ENCODE results near the gene ACADL. TPM values are rescaled to one million over a fixed set of nuclear protein-coding genes. Genes with fewer than 3 reads are reported as not detected.
"Not testable (repeated sequence)": the region's sequence is repeated elsewhere in the genome, so short reads cannot be mapped to it uniquely, and the experiment has no call there.

ACADL gene
- total and polyA plus RNA-seq, 5 donors from 2014 or later: not detected

GRCh38 chr2:210177769-210178168 is 47.5 kb downstream of the ACADL start:
- H3K4me3 Mint-ChIP-seq: no peak overlapping the region
- peaks cover 78% of the 10 kb centered on the region for H3K27me3 Mint-ChIP-seq
- no peaks in the 10 kb centered on the region for H3K36me3 Mint-ChIP-seq
- ATAC-seq (ENCODE audit: low read depth in 2 of 2): no peak
- Histone ChIP-seq H3K27ac (ENCODE audit: insufficient read depth, low read length, poor library complexity, severe bottlenecking) (no peak overlapping the region), H3K4me1 (ENCODE audit: control insufficient read depth, insufficient read depth, low read length, poor library complexity, severe bottlenecking) (peaks cover 2% of the 10 kb centered on the region), H3K27me3 (ENCODE audit: control insufficient read depth, insufficient read depth, low read length) (peaks cover 12% of the 10 kb centered on the region), H3K36me3 (ENCODE audit: control insufficient read depth, insufficient read depth, low read length) (no peaks in the 10 kb centered on the region), H3K4me3 (ENCODE audit: low read depth, low read length) (no peak overlapping the region), H3K9me3 (ENCODE audit: control insufficient read depth in 2 of 2, low read length in 2 of 2) (no peaks in the 10 kb centered on the region)
- DNase-seq: no peak
- H3K9me3 Mint-ChIP-seq: peaks cover 0 to 6% (median 0%) of the 10 kb centered on the region in 7 donors
- peaks cover 0 to 7% (median 4%) of the 10 kb centered on the region in 4 donors for H3K4me1 Mint-ChIP-seq
- H3K27ac Mint-ChIP-seq: no peak overlapping the region

GRCh38 chr2:210177115-210177514 is 48.1 kb downstream of the ACADL start:
- not testable (repeated sequence) for H3K36me3 ChIP-seq (ENCODE audit: control insufficient read depth, insufficient read depth, low read length); H3K4me1 ChIP-seq (ENCODE audit: control insufficient read depth, insufficient read depth, low read length, poor library complexity, severe bottlenecking); H3K27ac Mint-ChIP-seq; DNase-seq; H3K4me1 Mint-ChIP-seq; H3K36me3 Mint-ChIP-seq; ATAC-seq (ENCODE audit: low read depth in 2 of 2); H3K4me3 Mint-ChIP-seq; H3K27ac ChIP-seq (ENCODE audit: insufficient read depth, low read length, poor library complexity, severe bottlenecking); H3K9me3 ChIP-seq (ENCODE audit: control insufficient read depth in 2 of 2, low read length in 2 of 2); H3K4me3 ChIP-seq (ENCODE audit: low read depth, low read length); H3K9me3 Mint-ChIP-seq
- H3K27me3 Mint-ChIP-seq: peaks cover 74% of the 10 kb centered on the region
- H3K27me3 ChIP-seq (ENCODE audit: control insufficient read depth, insufficient read depth, low read length): peaks cover 12% of the 10 kb centered on the region

GRCh38 chr2:210174086-210174485 is 51.2 kb downstream of the ACADL start:
- H3K27ac ChIP-seq (ENCODE audit: insufficient read depth, low read length, poor library complexity, severe bottlenecking): no peak overlapping the region
- Mint-ChIP-seq H3K4me3 (no peak overlapping the region), H3K27ac (no peak overlapping the region), H3K27me3 (peaks cover 61% of the 10 kb centered on the region), H3K36me3 (no peaks in the 10 kb centered on the region), H3K9me3 (no peaks in the 10 kb centered on the region), H3K4me1 (peaks cover 7 to 22% (median 16%) of the 10 kb centered on the region in 4 donors)
- peaks cover 16% of the 10 kb centered on the region for H3K4me1 ChIP-seq (ENCODE audit: control insufficient read depth, insufficient read depth, low read length, poor library complexity, severe bottlenecking)
- no peaks in the 10 kb centered on the region for H3K36me3 ChIP-seq (ENCODE audit: control insufficient read depth, insufficient read depth, low read length)
- peaks cover 7% of the 10 kb centered on the region for H3K27me3 ChIP-seq (ENCODE audit: control insufficient read depth, insufficient read depth, low read length)
- no peak overlapping the region for H3K4me3 ChIP-seq (ENCODE audit: low read depth, low read length)
- no peaks in the 10 kb centered on the region for H3K9me3 ChIP-seq (ENCODE audit: control insufficient read depth in 2 of 2, low read length in 2 of 2)
- ATAC-seq (ENCODE audit: low read depth in 2 of 2) (no peak), DNase-seq (no peak)

- H3K27ac Mint-ChIP-seq: peak overlapping the region; percentile 91 to 95 (median 92)
- ATAC-seq (ENCODE audit: low read depth in 2 of 2): no peak
These were observed 53.0 kb downstream of the ACADL start for GRCh38 chr2:210172219-210172575.

GRCh38 chr2:210171309-210172218 is 53.7 kb downstream of the ACADL start, which contains the start of gene KANSL1L:
KANSL1L (minus strand) TSS chr2:210171409; CDS start chr2:210154582, 16,827 bp downstream.
- peak within 1 kb of the TSS; percentile 96 to 99 (median 98) for H3K4me3 Mint-ChIP-seq
- no peaks in the 10 kb centered on the region for H3K9me3 Mint-ChIP-seq
- peak; percentile 87 for ATAC-seq (ENCODE audit: low read depth in 2 of 2)
- H3K27ac ChIP-seq (ENCODE audit: insufficient read depth, low read length, poor library complexity, severe bottlenecking): peak within 1 kb of the TSS; percentile 92
- peaks cover 21 to 36% (median 23%) of the 10 kb centered on the region in 4 donors for H3K4me1 Mint-ChIP-seq
- peak within 1 kb of the TSS; percentile 98 for H3K27ac Mint-ChIP-seq
- peak within 1 kb of the TSS; percentile 98 for H3K4me3 ChIP-seq (ENCODE audit: low read depth, low read length)
- DNase-seq: peak; percentile 93 to 95 (median 94)
- H3K9me3 ChIP-seq (ENCODE audit: control insufficient read depth in 2 of 2, low read length in 2 of 2): no peaks in the 10 kb centered on the region
- no peaks in the 10 kb centered on the region for H3K36me3 ChIP-seq (ENCODE audit: control insufficient read depth, insufficient read depth, low read length)
- no peaks in the 10 kb centered on the region for H3K27me3 ChIP-seq (ENCODE audit: control insufficient read depth, insufficient read depth, low read length)
- H3K27me3 Mint-ChIP-seq: peaks cover 39% of the 10 kb centered on the region
- H3K4me1 ChIP-seq (ENCODE audit: control insufficient read depth, insufficient read depth, low read length, poor library complexity, severe bottlenecking): peaks cover 22% of the 10 kb centered on the region
- no peaks in the 10 kb centered on the region for H3K36me3 Mint-ChIP-seq

More at GRCh38 chr2:210172219-210172575, 53.0 kb downstream of the ACADL start:
- no peaks in the 10 kb centered on the region for H3K9me3 ChIP-seq (ENCODE audit: control insufficient read depth in 2 of 2, low read length in 2 of 2)
- H3K27ac ChIP-seq (ENCODE audit: insufficient read depth, low read length, poor library complexity, severe bottlenecking): peak overlapping the region; percentile 69
- no peak for DNase-seq
- H3K27me3 ChIP-seq (ENCODE audit: control insufficient read depth, insufficient read depth, low read length): no peaks in the 10 kb centered on the region
- Mint-ChIP-seq H3K36me3 (no peaks in the 10 kb centered on the region), H3K4me1 (peaks cover 19 to 36% (median 23%) of the 10 kb centered on the region in 4 donors), H3K9me3 (no peaks in the 10 kb centered on the region), H3K4me3 (peak overlapping the region; percentile 93 to 99 (median 94)), H3K27me3 (peaks cover 46% of the 10 kb centered on the region)
- no peaks in the 10 kb centered on the region for H3K36me3 ChIP-seq (ENCODE audit: control insufficient read depth, insufficient read depth, low read length)
- peaks cover 22% of the 10 kb centered on the region for H3K4me1 ChIP-seq (ENCODE audit: control insufficient read depth, insufficient read depth, low read length, poor library complexity, severe bottlenecking)
- peak overlapping the region; percentile 66 for H3K4me3 ChIP-seq (ENCODE audit: low read depth, low read length)

GRCh38 chr2:210170446-210171303 is 54.6 kb downstream of the ACADL start:
- peak overlapping the region; percentile 98 for H3K27ac Mint-ChIP-seq

GRCh38 chr2:210170196-210170445 is 55.1 kb downstream of the ACADL start:
- peak overlapping the region; percentile 96 to 99 (median 98) for H3K4me3 Mint-ChIP-seq
- DNase-seq: no peak
- peak overlapping the region; percentile 98 for H3K27ac Mint-ChIP-seq
- no peaks in the 10 kb centered on the region for H3K36me3 ChIP-seq (ENCODE audit: control insufficient read depth, insufficient read depth, low read length)
- peak overlapping the region; percentile 98 for H3K4me3 ChIP-seq (ENCODE audit: low read depth, low read length)
- peaks cover 23 to 36% (median 28%) of the 10 kb centered on the region in 4 donors for H3K4me1 Mint-ChIP-seq
- peaks cover 22% of the 10 kb centered on the region for H3K4me1 ChIP-seq (ENCODE audit: control insufficient read depth, insufficient read depth, low read length, poor library complexity, severe bottlenecking)
- H3K9me3 Mint-ChIP-seq: no peaks in the 10 kb centered on the region
- no peaks in the 10 kb centered on the region for H3K27me3 ChIP-seq (ENCODE audit: control insufficient read depth, insufficient read depth, low read length)
- H3K27me3 Mint-ChIP-seq: peaks cover 25% of the 10 kb centered on the region
- H3K9me3 ChIP-seq (ENCODE audit: control insufficient read depth in 2 of 2, low read length in 2 of 2): no peaks in the 10 kb centered on the region
- no peak for ATAC-seq (ENCODE audit: low read depth in 2 of 2)
- H3K36me3 Mint-ChIP-seq: no peaks in the 10 kb centered on the region
- peak overlapping the region; percentile 92 for H3K27ac ChIP-seq (ENCODE audit: insufficient read depth, low read length, poor library complexity, severe bottlenecking)

More at GRCh38 chr2:210170446-210171303, 54.6 kb downstream of the ACADL start:
- Mint-ChIP-seq H3K36me3 (no peaks in the 10 kb centered on the region), H3K9me3 (no peaks in the 10 kb centered on the region), H3K4me3 (peak overlapping the region; percentile 96 to 99 (median 98)), H3K4me1 (peaks cover 23 to 36% (median 27%) of the 10 kb centered on the region in 4 donors), H3K27me3 (peaks cover 31% of the 10 kb centered on the region)
- peak; percentile 73 to 76 for ATAC-seq (ENCODE audit: low read depth in 2 of 2)
- peak overlapping the region; percentile 92 for H3K27ac ChIP-seq (ENCODE audit: insufficient read depth, low read length, poor library complexity, severe bottlenecking)
- peak overlapping the region; percentile 98 for H3K4me3 ChIP-seq (ENCODE audit: low read depth, low read length)
- peaks cover 22% of the 10 kb centered on the region for H3K4me1 ChIP-seq (ENCODE audit: control insufficient read depth, insufficient read depth, low read length, poor library complexity, severe bottlenecking)
- no peaks in the 10 kb centered on the region for H3K36me3 ChIP-seq (ENCODE audit: control insufficient read depth, insufficient read depth, low read length)
- H3K9me3 ChIP-seq (ENCODE audit: control insufficient read depth in 2 of 2, low read length in 2 of 2): no peaks in the 10 kb centered on the region
- peak; percentile 94 to 97 (median 96) for DNase-seq
- no peaks in the 10 kb centered on the region for H3K27me3 ChIP-seq (ENCODE audit: control insufficient read depth, insufficient read depth, low read length)
